Measurements from ENCODE around the gene C12orf75. TPM values are rescaled to one million over a fixed set of nuclear protein-coding genes. Genes with fewer than 3 reads are reported as not detected.
"Not testable (repeated sequence)": the region's sequence is repeated elsewhere in the genome, so short reads cannot be mapped to it uniquely, and the experiment has no call there.

Gene C12orf75
- total RNA-seq, 1 experiment from 2014 or later = 46.0 TPM

GRCh38 chr12:105402366-105402765, 71.9 kb downstream of the C12orf75 start:
- Histone ChIP-seq H3K9me3 (ENCODE audit: low read depth, low read length, poor library complexity, severe bottlenecking) (no peaks in the 10 kb centered on the region), H3K4me1 (ENCODE audit: insufficient read depth, low read length, poor library complexity, severe bottlenecking) (no peaks in the 10 kb centered on the region), H3K4me3 (ENCODE audit: low read depth, low read length, poor library complexity, severe bottlenecking) (no peak overlapping the region), H3K27me3 (replicated peaks; ENCODE audit: insufficient read depth, low read depth, low read length, poor library complexity) (no peaks in the 10 kb centered on the region), H3K36me3 (ENCODE audit: insufficient read depth, low read length, poor library complexity, severe bottlenecking) (no peaks in the 10 kb centered on the region), H3K27ac (ENCODE audit: low read depth, low read length, poor library complexity, severe bottlenecking) (no peak overlapping the region)
- CTCF ChIA-PET = interaction anchor here (0.5 kb wide), 1 partner anchor 1821 kb away, joined by 8 read pairs; no protein-coding TSS in a partner anchor
- POLR2A ChIA-PET (ENCODE audit: low non-redundant PET) = no interaction called here
- no TSS peak for BruUV-seq (replicated peaks)
- no peak for DNase-seq (ENCODE audit: low spot score)
- TF ChIP-seq CTCF (conservative IDR thresholded peaks at IDR 0.05; ENCODE audit: low read depth, low read length) (no peak), EZH2 (IDR thresholded peaks at IDR 0.05; ENCODE audit: borderline replicate concordance, low read depth, low read length, poor library complexity, severe bottlenecking) (no peak)
- intact Hi-C loops (cut with micrococcal nuclease; ENCODE audit: unreplicated experiment) = no loop called here

- Histone ChIP-seq H3K27me3 (replicated peaks; ENCODE audit: insufficient read depth, low read depth, low read length, poor library complexity) (no peaks in the 10 kb centered on the region), H3K36me3 (ENCODE audit: insufficient read depth, low read length, poor library complexity, severe bottlenecking) (no peaks in the 10 kb centered on the region), H3K27ac (ENCODE audit: low read depth, low read length, poor library complexity, severe bottlenecking) (no peak overlapping the region), H3K9me3 (ENCODE audit: low read depth, low read length, poor library complexity, severe bottlenecking) (no peaks in the 10 kb centered on the region), H3K4me3 (ENCODE audit: low read depth, low read length, poor library complexity, severe bottlenecking) (no peak overlapping the region), H3K4me1 (ENCODE audit: insufficient read depth, low read length, poor library complexity, severe bottlenecking) (no peaks in the 10 kb centered on the region)
- POLR2A ChIA-PET (ENCODE audit: low non-redundant PET) = no interaction called here
- CTCF ChIA-PET = no interaction called here
- no TSS peak for BruUV-seq (replicated peaks)
- intact Hi-C loops (cut with micrococcal nuclease; ENCODE audit: unreplicated experiment) = no loop called here
- TF ChIP-seq EZH2 (IDR thresholded peaks at IDR 0.05; ENCODE audit: borderline replicate concordance, low read depth, low read length, poor library complexity, severe bottlenecking) = no peak
- TF ChIP-seq CTCF (conservative IDR thresholded peaks at IDR 0.05; ENCODE audit: low read depth, low read length) = no peak
- no peak for DNase-seq (ENCODE audit: low spot score)
Measured at GRCh38 chr12:105403095-105403494, 72.6 kb downstream of the C12orf75 start.

- BruUV-seq (replicated peaks); H3K9me3 ChIP-seq (ENCODE audit: low read depth, low read length, poor library complexity, severe bottlenecking); H3K4me1 ChIP-seq (ENCODE audit: insufficient read depth, low read length, poor library complexity, severe bottlenecking); H3K4me3 ChIP-seq (ENCODE audit: low read depth, low read length, poor library complexity, severe bottlenecking); intact Hi-C loops (cut with micrococcal nuclease; ENCODE audit: unreplicated experiment); H3K36me3 ChIP-seq (ENCODE audit: insufficient read depth, low read length, poor library complexity, severe bottlenecking); H3K27ac ChIP-seq (ENCODE audit: low read depth, low read length, poor library complexity, severe bottlenecking); H3K27me3 ChIP-seq (replicated peaks; ENCODE audit: insufficient read depth, low read depth, low read length, poor library complexity); POLR2A ChIA-PET (ENCODE audit: low non-redundant PET); DNase-seq (ENCODE audit: low spot score); CTCF ChIA-PET: not testable (repeated sequence)
Measured at GRCh38 chr12:105404134-105404533, 73.6 kb downstream of the C12orf75 start.

- BruUV-seq (replicated peaks) = no TSS peak
- TF ChIP-seq CTCF (conservative IDR thresholded peaks at IDR 0.05; ENCODE audit: low read depth, low read length) (no peak), EZH2 (IDR thresholded peaks at IDR 0.05; ENCODE audit: borderline replicate concordance, low read depth, low read length, poor library complexity, severe bottlenecking) (no peak)
- H3K27ac ChIP-seq (ENCODE audit: low read depth, low read length, poor library complexity, severe bottlenecking) = no peak overlapping the region
- H3K27me3 ChIP-seq (replicated peaks; ENCODE audit: insufficient read depth, low read depth, low read length, poor library complexity) = no peaks in the 10 kb centered on the region
- H3K9me3 ChIP-seq (ENCODE audit: low read depth, low read length, poor library complexity, severe bottlenecking) = no peaks in the 10 kb centered on the region
- DNase-seq (ENCODE audit: low spot score) = no peak
- peaks cover 22% of the 10 kb centered on the region for H3K4me1 ChIP-seq (ENCODE audit: insufficient read depth, low read length, poor library complexity, severe bottlenecking)
- intact Hi-C loops (cut with micrococcal nuclease; ENCODE audit: unreplicated experiment) = no loop called here
- H3K36me3 ChIP-seq (ENCODE audit: insufficient read depth, low read length, poor library complexity, severe bottlenecking) = no peaks in the 10 kb centered on the region
- ChIA-PET POLR2A (ENCODE audit: low non-redundant PET) (no interaction called here), CTCF (no interaction called here)
- no peak overlapping the region for H3K4me3 ChIP-seq (ENCODE audit: low read depth, low read length, poor library complexity, severe bottlenecking)
Measured at GRCh38 chr12:105406497-105406896, 76.0 kb downstream of the C12orf75 start.

All from A673 (cell line).